Measurements from ENCODE around the gene MAP2K2.

- TF ChIP-seq POLR2AphosphoS5 (IDR thresholded peaks at IDR 0.05; ENCODE audit: low read depth, low read length) (no peak; the same call in 1 of the 2 replicates), SIN3A (IDR thresholded peaks at IDR 0.05; ENCODE audit: borderline replicate concordance, insufficient read depth, low read length) (no peak)
- TF ChIP-seq, protein P1, sequence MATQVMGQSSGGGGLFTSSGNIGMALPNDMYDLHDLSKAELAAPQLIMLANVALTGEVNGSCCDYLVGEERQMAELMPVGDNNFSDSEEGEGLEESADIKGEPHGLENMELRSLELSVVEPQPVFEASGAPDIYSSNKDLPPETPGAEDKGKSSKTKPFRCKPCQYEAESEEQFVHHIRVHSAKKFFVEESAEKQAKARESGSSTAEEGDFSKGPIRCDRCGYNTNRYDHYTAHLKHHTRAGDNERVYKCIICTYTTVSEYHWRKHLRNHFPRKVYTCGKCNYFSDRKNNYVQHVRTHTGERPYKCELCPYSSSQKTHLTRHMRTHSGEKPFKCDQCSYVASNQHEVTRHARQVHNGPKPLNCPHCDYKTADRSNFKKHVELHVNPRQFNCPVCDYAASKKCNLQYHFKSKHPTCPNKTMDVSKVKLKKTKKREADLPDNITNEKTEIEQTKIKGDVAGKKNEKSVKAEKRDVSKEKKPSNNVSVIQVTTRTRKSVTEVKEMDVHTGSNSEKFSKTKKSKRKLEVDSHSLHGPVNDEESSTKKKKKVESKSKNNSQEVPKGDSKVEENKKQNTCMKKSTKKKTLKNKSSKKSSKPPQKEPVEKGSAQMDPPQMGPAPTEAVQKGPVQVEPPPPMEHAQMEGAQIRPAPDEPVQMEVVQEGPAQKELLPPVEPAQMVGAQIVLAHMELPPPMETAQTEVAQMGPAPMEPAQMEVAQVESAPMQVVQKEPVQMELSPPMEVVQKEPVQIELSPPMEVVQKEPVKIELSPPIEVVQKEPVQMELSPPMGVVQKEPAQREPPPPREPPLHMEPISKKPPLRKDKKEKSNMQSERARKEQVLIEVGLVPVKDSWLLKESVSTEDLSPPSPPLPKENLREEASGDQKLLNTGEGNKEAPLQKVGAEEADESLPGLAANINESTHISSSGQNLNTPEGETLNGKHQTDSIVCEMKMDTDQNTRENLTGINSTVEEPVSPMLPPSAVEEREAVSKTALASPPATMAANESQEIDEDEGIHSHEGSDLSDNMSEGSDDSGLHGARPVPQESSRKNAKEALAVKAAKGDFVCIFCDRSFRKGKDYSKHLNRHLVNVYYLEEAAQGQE (IDR thresholded peaks at IDR 0.05; ENCODE audit: insufficient read depth in 1 of 2, low read depth in 2 of 2, low read length in 2 of 2) = no peak
Measured at GRCh38 chr19:4066176-4066606, 57.7 kb downstream of the MAP2K2 start.
